ENCODE results near the gene SCAMP2. TPM values are rescaled to one million over a fixed set of nuclear protein-coding genes. Genes with fewer than 3 reads are reported as not detected.

Gene SCAMP2
- total RNA-seq, 1 experiment from 2014 or later, result 30.1 TPM

- H3K4me3 ChIP-seq (ENCODE audit: low read length), result no peak overlapping the region
- peaks cover 4% of the 10 kb centered on the region for H3F3A ChIP-seq (ENCODE audit: low read length, unreplicated experiment)
- peaks cover 22% of the 10 kb centered on the region for H3K4me1 ChIP-seq (ENCODE audit: insufficient read depth, low read length)
- POLR2A ChIA-PET (ENCODE audit: unreplicated experiment), result interaction anchor here (0.6 kb wide), 1 partner anchor 93 kb away, joined by 4 read pairs; no protein-coding TSS in a partner anchor
- no peak overlapping the region for H2AFZ ChIP-seq (ENCODE audit: low read length)
- no peaks in the 10 kb centered on the region for H4K20me1 ChIP-seq (ENCODE audit: low read length)
- TF ChIP-seq EZH2 (IDR thresholded peaks at IDR 0.05; ENCODE audit: low read length, unreplicated experiment) (no peak), CTCF (conservative IDR thresholded peaks at IDR 0.05; ENCODE audit: low read depth, low read length) (no peak), EZH2phosphoT487 (IDR thresholded peaks at IDR 0.05; ENCODE audit: borderline replicate concordance, low read length) (no peak)
- no peak overlapping the region for H3K4me2 ChIP-seq (ENCODE audit: low read length)
- H3K27me3 ChIP-seq (ENCODE audit: low read length), result no peaks in the 10 kb centered on the region
- no peaks in the 10 kb centered on the region for H3K9me2 ChIP-seq (replicated peaks; ENCODE audit: low read length)
- BruUV-seq (replicated peaks), result no TSS peak
- no peak overlapping the region for H3K9ac ChIP-seq (ENCODE audit: low read length)
- no peak overlapping the region for H3K27ac ChIP-seq (ENCODE audit: low read length)
- no peaks in the 10 kb centered on the region for H3K9me3 ChIP-seq (ENCODE audit: low read length)
- peaks cover 17% of the 10 kb centered on the region; the same call in 1 of the 2 replicates for H3K36me3 ChIP-seq (ENCODE audit: low read depth, low read length)
- no peak for DNase-seq
- peaks cover 21% of the 10 kb centered on the region for H3K79me2 ChIP-seq (ENCODE audit: low read length)
- CTCF ChIA-PET, result interaction anchor here (0.7 to 1.2 kb wide), 5 partner anchors 11 to 131 kb away, joined by 3 to 8 read pairs (median 4); no protein-coding TSS in a partner anchor
- intact Hi-C loops (cut with micrococcal nuclease), result loop anchor here (5.0 to 10.0 kb wide), 2 partner anchors 35 to 58 kb away; partner anchors contain the start of genes COX5A and ULK3
- no peak for ATAC-seq
Measured at GRCh38 chr15:74902295-74903075, 29.3 kb upstream of the SCAMP2 start.

DNA sequence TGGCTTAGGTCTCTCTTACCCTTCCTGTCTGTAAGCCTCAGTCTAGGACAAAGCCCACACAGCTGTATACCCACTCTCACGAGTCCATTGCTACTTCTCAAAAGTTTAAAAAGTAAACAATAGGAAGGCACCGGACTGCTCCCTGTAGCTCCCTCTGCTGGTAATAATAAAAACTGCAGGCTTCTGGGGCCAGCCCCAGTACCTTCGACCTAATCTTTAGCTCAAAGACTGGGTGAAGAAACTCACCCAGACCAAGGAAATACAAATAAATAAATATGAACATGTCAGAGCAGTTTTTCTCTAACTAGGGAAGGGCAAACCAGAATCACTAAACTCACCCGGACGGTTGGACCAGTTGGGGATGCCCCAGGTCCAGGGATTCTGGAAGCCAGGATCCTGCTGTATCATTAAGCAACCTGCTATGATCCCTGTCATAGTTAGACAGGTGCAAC lies 28.5 kb upstream of the SCAMP2 start:
- H3K36me3 ChIP-seq (ENCODE audit: low read depth, low read length), result peaks cover 17% of the 10 kb centered on the region; the same call in 1 of the 2 replicates
- H2AFZ ChIP-seq (ENCODE audit: low read length), result no peak overlapping the region
- no peaks in the 10 kb centered on the region for H3K27me3 ChIP-seq (ENCODE audit: low read length)
- ATAC-seq, result peak; percentile 52
- no peaks in the 10 kb centered on the region for H3K9me3 ChIP-seq (ENCODE audit: low read length)
- ChIA-PET POLR2A (ENCODE audit: unreplicated experiment) (interaction anchor here (0.6 kb wide), 2 partner anchors 62 to 93 kb away, joined by 3 to 4 read pairs; no protein-coding TSS in a partner anchor), CTCF (interaction anchor here (0.7 to 1.2 kb wide), 6 partner anchors 10 to 131 kb away, joined by 3 to 8 read pairs (median 4); no protein-coding TSS in a partner anchor)
- TF ChIP-seq EZH2 (IDR thresholded peaks at IDR 0.05; ENCODE audit: low read length, unreplicated experiment) (no peak), CTCF (conservative IDR thresholded peaks at IDR 0.05; ENCODE audit: low read depth, low read length) (peak; percentile 89), EZH2phosphoT487 (IDR thresholded peaks at IDR 0.05; ENCODE audit: borderline replicate concordance, low read length) (no peak)
- no peaks in the 10 kb centered on the region for H4K20me1 ChIP-seq (ENCODE audit: low read length)
- H3K9ac ChIP-seq (ENCODE audit: low read length), result no peak overlapping the region
- no peaks in the 10 kb centered on the region for H3K9me2 ChIP-seq (replicated peaks; ENCODE audit: low read length)
- peaks cover 4% of the 10 kb centered on the region for H3F3A ChIP-seq (ENCODE audit: low read length, unreplicated experiment)
- H3K79me2 ChIP-seq (ENCODE audit: low read length), result peaks cover 21% of the 10 kb centered on the region
- H3K4me1 ChIP-seq (ENCODE audit: insufficient read depth, low read length), result peaks cover 16% of the 10 kb centered on the region
- intact Hi-C loops (cut with micrococcal nuclease), result loop anchor here (5.0 to 10.0 kb wide), 2 partner anchors 36 to 57 kb away; partner anchors contain the start of genes COX5A and ULK3
- no TSS peak for BruUV-seq (replicated peaks)
- no peak overlapping the region for H3K27ac ChIP-seq (ENCODE audit: low read length)
- H3K4me2 ChIP-seq (ENCODE audit: low read length), result no peak overlapping the region
- DNase-seq, result peak; percentile 86
- no peak overlapping the region for H3K4me3 ChIP-seq (ENCODE audit: low read length)
